ACHN (cell line): Measurements from ENCODE around the gene NAT8L.
"Not testable (repeated sequence)": the region's sequence is repeated elsewhere in the genome, so short reads cannot be mapped to it uniquely, and the experiment has no call there.

Experiments used
- DNase-seq: peaks from one replicate; pipeline ENCODE4 v3.0.0-alpha.2; 2015
- in situ Hi-C: cut with HindIII; loops from 2 replicates; pipeline ENCODE4 v1.10.0; 2017; ENCODE audit warnings: low sequenced_read_pairs, low pct_ligation_motif_present, low pct_unique_long_range_greater_than_20kb

Gene NAT8L, protein sequence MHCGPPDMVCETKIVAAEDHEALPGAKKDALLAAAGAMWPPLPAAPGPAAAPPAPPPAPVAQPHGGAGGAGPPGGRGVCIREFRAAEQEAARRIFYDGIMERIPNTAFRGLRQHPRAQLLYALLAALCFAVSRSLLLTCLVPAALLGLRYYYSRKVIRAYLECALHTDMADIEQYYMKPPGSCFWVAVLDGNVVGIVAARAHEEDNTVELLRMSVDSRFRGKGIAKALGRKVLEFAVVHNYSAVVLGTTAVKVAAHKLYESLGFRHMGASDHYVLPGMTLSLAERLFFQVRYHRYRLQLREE

DNA sequence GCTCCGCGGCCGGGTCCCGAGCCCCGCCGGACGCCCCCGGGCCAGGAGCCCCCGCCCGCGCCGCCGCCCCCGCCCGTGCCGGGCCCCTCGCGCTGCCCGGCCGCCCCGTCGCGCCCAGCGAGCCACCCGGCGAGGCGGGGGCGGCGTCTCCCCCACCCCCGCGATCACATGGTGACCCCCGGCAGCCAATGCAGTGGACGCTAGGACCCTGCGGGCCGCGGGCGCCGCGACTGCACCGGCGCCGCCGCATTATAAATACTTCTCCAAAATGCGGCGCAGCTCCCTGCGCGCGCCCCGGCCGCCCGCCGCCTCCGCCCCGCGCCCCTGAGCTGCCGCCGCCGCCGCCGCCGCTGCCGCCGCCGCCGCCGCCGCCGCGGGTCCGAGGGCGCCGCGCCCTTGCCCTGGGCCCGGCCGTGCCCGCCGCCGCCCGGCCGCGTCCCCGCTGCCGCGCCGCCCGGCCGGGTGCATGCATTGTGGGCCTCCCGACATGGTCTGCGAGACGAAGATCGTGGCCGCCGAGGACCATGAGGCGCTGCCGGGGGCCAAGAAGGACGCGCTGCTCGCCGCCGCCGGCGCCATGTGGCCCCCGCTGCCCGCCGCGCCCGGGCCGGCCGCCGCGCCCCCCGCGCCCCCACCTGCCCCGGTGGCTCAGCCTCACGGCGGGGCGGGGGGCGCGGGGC lies at the start of gene NAT8L:
Gene NAT8L (plus strand): TSS at position 282 of the 680 bp plus-strand sequence. CDS start 185 bp downstream, at position 467.
- in situ Hi-C loops, result no loop called here
- DNase-seq, result peak; percentile 60

DNA sequence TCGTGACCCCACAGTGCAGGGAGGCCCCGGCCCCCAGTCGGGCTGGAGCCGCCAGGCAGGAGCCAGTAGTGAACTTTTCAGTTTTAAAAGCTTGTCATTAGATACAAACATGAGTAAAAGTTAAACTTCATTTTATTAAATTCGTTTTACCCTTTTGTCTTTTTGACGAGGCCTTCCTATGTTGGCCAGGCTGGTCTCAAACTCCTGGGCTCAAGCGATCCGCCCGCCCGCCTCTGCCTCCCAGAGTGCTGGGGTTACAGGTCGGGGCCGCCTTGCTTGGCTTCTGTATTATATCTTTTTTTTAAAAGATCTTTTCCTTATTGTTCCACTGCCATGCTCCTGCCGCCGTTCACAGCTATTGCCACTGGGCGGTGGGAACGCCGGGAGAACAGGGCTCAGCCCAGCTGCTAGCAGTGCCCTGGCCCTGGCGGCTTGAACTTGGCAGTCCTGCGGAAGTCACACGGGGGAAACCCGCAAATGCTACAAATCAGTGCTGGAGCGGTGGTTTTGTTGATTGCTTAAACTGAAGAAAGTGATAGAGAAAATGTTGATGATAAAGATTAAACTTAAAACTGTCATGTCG lies 49.4 kb upstream of the NAT8L start:
- DNase-seq, result peak; percentile 83
- in situ Hi-C loops, result no loop called here

- no peak for DNase-seq
- in situ Hi-C loops, result no loop called here
Observed at GRCh38 chr4:2011583-2011982, 47.5 kb upstream of the NAT8L start.

- DNase-seq, result no peak
- in situ Hi-C loops, result no loop called here
Observed at GRCh38 chr4:2015008-2015407, 44.1 kb upstream of the NAT8L start.

DNA sequence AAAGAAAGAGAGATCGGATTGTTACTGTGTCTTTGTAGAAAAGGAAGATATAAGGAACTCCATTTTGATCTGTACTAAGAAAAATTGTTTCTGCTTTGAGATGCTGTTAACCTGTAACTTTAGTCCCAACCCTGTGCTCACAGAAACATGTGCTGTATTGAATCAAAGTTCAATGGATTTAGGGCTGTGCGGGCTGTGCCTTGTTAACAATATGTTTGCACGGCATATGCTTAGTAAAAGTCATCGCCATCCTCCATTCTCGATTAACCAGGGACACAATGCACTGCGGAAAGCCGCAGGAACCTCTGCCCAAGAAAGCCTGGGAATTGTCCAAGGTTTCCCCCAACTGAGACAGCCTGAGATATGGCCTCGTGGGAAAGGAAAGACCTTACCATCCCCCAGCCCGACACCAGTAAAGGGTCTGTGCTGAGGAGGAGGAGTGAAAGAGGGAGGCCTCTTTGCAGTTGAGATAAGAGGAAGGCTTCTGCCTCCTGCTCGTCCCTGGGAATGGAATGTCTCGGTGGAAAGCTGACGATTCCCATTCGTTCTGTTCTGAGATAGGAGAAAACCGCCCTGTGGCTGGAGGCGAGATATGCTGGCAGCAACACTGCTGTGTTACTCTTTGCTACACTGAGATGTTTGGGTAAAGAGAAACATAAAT lies 37.6 kb upstream of the NAT8L start:
- in situ Hi-C loops, DNase-seq: not testable (repeated sequence)

- DNase-seq, result no peak
- in situ Hi-C loops, result no loop called here
Observed at GRCh38 chr4:2024683-2025082, 34.4 kb upstream of the NAT8L start.

DNA sequence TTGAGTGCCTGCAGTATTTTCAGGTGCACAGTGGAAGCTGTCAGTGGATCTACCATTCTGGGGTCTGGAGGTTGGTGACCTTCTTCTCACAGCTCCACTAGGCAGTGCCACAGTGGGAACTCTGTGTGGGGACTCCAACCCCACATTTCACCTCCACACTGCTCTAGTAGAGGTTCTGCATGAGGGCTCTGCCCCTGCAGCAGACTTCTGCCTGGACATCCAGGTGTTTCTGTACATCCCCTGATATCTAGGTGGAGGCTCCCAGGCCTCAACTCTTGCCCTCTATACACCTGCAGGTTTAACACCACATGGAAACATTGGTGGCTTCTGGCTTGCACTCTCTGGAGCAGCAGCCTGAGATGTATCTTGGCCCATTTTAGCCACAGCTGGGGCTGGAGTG lies 33.3 kb upstream of the NAT8L start:
- in situ Hi-C loops, result no loop called here
- no peak for DNase-seq

DNA sequence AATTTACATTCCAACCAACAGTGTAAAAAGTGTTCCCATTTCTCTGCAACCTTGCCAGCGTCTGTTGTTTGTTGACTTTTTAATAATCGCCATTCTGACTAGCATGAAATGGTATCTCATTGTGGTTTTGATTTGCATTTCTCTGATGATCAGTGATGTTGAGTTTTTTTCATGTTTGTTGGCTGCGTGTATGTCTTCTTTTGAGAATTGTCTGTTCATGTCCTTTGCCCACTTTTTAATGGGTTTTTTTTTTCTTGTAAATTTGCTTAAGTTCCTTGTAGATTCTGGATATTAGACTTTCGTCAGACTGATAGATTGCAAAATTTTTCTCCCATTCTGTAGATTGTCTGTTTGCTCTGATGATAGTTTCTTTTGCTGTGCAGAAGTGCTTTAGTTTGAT lies 32.0 kb upstream of the NAT8L start:
- in situ Hi-C loops, DNase-seq: not testable (repeated sequence)

GRCh38 chr4:2031161-2031560 lies 28.0 kb upstream of the NAT8L start:
- DNase-seq, in situ Hi-C loops: not testable (repeated sequence)

DNA sequence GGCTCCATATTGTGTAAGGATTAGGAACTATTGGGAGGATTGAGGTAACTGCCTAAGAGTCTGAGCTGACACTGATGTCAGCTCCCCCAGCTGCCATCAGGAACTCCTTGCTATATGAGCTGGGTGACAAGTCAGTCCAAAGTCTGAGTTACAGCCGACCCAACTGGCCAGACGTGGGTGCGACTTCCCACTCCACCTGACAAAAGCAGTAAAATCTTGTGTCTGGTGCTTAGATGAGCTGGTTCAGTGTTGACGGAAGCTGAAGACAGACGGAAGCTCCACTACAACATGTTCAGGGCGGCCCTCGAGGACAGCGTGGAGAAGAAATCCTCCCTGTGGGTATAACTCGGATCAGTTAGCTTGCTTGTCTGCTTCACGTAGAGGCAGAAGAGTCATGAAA lies 22.8 kb upstream of the NAT8L start:
- DNase-seq, result no peak
- in situ Hi-C loops, result no loop called here

GRCh38 chr4:2036866-2037265 lies 22.3 kb upstream of the NAT8L start:
- in situ Hi-C loops, result no loop called here

DNA sequence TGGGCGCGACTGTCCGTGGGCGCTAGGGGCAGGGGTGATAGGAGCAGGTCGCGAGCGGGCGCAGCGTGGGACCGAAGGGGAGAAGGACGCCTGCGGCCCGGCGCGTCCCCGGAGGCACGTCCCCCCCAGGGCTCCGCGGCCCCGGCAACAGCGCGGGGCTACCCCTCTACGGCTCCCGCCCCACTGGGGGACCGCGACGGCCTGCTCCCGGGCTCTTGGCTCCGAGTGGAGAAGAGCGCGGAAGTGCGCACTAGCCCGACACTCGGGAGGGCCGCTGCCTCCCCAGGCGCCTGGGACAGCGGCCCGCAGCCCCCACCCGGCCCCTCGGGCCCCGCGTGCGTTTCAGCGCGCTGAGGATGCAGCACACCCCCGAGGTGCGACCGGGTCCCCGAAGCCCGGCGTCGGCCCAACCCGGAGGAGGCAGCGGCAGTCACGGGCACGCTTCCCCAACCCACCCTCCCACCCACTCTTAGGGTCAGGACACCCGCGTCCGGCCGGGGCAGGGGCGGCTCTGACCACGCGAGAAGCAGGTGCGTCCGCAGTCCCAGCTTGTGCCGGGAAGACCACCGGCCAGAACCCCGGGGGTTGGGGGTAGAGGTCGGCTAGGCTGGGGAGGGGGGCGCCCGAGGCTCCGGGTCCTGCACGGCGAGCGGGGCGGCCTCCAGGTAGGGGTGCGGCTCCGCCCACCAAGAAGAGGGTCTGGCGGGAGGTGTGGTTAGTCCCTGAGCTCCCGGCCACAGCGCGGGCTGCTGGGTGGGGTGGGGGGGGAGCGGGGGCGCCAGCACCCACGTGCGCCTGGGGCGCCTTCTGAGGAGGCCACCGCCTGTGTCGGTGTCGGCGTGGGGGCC lies 18.5 kb upstream of the NAT8L start:
- in situ Hi-C loops, result no loop called here
- no peak for DNase-seq

More at GRCh38 chr4:2036866-2037265, 22.3 kb upstream of the NAT8L start:
- DNase-seq, result no peak

- peak; percentile 79 for DNase-seq
- in situ Hi-C loops, result no loop called here
Observed at GRCh38 chr4:2041239-2042130, 17.6 kb upstream of the NAT8L start.

GRCh38 chr4:2042204-2042946 lies 16.8 kb upstream of the NAT8L start:
- in situ Hi-C loops, result no loop called here
- peak; percentile 11 for DNase-seq

DNA sequence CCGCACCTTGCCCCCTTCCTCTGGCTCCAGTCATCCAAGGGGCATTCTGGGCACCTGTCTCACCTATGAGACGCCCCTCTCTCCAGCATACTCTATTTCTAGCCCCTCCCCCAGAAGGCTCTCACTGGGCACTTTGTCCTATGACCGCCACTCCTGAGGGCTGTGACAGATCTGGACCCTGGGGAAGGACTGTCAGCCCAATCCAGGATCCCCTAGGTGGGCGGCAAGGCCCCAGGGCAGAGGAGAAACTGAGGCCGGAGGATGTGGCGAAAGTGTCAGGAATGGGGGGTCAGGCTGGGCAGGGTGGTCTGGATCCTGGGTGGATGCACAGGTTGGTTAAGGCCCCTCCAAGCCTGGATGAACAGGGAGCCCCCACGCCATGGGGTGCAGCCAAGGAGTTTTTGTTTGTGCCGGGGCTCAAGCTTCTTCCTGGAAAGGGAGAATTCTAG lies 16.2 kb upstream of the NAT8L start:
- DNase-seq, result no peak

GRCh38 chr4:2043396-2044118 lies 15.6 kb upstream of the NAT8L start:
- DNase-seq, result no peak
- in situ Hi-C loops, result no loop called here

More for the DNA sequence above, 16.2 kb upstream of the NAT8L start:
- in situ Hi-C loops, result no loop called here
